NCI-H2171 (cell line): ENCODE measurements around the gene NAALADL2.
A peak's percentile ranks its signal among the peaks of the same experiment; 100 is the strongest.
"Not testable (repeated sequence)": the region's sequence is repeated elsewhere in the genome, so short reads cannot be mapped to it uniquely, and the experiment has no call there.

Experiments used
- DNase-seq: peaks from one replicate; lab custom pipeline; 2025; lab: John Stamatoyannopoulos, UW

The NAALADL2 gene

GRCh38 chr3:175266478-175266877, 407.3 kb downstream of the NAALADL2 start:
- no peak for DNase-seq

DNA sequence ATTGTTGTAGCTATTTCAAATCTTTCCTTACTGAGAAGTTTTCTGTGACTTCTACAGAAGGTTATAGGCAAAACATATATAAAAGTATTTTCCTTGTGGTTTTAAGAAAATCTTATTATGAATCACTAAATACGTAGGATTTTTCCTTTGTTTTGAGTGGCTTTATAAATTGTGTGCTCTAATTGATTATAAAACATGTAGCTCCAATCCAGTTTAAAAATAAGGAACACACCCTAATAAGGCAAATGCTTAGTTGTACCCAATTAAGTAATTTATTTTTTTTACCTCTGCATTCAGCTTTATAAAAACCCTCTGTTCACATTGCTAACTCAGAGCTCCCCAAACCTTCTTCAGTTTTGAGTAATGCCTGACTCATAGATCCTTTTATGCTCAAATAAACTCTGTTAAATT, 408.0 kb downstream of the NAALADL2 start:
- no peak for DNase-seq

- DNase-seq, result no peak
Measured at GRCh38 chr3:175267561-175267960, 408.4 kb downstream of the NAALADL2 start.

DNA sequence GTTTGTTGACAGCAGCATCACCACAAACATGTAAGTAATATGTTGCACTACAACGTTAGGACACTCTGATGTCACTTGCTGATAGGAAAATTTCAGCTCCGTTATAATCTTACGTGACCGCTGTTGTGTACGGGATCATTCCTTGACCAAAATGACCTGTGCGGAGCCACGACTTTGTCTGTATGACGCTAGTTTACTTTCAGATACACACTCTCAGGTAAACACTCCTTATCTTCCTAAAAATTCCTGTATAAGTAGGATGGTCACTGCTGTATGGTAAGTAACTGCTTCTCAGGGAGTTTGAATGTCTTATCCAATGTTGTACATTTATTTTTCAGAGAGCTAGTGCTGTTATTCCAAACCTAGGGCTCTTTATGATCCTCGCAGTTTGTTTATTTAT, 410.3 kb downstream of the NAALADL2 start:
- DNase-seq, result no peak

DNA sequence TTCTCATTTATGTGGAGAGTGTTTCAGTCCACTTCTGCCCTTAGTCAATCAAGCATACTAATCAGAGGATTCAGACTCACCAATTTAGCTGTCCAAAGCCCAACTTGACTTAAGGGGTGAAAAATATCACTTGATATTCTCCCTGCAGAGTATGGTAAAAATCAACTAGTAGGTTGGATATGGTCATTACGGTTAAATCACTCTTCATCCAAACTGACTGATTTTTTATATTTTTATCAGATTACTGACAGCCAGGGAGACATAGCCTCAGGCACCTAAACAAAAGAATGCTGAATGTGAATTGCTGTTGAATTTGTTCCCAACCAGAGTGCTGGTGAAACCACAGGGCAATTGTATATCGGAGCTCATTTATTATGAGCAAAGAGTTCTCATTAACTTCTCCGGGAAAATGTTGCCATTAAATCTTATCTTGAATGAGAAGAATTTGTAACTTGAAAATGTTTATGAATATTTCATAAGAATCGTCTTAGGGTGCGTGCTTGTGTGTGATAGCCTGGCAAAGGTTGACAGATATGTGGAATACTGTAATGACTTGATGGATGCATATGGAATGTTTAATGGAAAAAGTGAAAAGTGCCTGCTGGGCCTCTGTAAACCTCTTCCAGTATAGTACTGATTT, 411.2 kb downstream of the NAALADL2 start:
- DNase-seq, result no peak

DNA sequence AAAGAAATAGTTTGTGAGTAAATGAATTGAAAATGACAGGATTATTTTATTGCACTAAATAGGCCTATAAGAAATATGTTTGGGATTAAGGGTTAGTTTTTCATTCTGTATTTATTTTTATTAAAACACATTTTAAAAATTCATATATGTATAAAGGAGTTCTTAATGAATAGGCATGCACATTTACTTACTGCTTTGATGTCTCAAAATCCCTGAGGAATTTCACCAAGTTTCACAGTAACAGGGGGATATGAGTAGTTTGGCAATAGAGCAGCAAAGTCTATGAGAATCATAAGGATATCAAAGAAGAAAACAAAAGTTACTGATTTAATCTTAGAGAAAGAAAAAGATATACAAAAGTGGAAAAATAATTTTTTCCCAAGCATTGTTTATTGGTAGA, 411.7 kb downstream of the NAALADL2 start:
- no peak for DNase-seq

DNA sequence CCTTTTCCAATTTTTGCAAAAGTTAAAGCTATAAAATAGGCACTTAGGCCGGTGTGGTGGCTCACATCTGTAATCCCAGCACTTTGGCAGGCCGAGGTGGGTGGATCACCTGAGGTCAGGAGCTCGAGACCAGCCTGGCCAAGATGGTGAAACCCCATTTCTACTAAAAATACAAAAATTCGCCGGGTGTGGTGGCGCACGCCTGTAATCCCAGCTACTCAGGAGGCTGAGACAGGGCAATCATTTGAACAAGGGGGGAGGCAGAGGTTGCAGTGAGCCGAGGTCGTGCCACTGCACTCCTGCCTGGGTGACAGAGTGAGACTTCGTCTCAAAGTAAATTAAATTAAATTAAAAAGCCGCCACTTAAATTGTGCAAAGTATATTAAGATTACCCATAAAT, 412.3 kb downstream of the NAALADL2 start:
- DNase-seq, result not testable (repeated sequence)

GRCh38 chr3:175272392-175272791, 413.3 kb downstream of the NAALADL2 start:
- no peak for DNase-seq

- DNase-seq, result no peak
Measured at GRCh38 chr3:175273573-175273972, 414.4 kb downstream of the NAALADL2 start.

DNA sequence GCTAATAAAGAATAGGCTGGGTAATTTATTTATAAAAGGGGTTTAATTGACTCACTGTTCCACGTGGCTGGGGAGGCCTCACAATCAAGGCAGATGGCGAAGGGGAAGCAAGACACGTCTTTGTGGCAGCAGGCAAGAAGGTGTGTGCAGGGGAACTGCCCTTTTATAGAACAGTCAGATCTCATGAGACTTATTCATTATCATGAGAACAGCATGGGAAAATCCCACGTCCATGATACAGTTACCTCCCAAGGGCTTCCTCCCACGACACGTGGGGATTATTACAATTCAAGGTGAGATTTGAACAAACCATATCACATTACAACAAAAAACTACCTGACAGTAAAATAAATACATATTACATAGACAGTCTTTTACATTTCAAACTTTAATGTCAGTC, 414.9 kb downstream of the NAALADL2 start:
- peak; percentile 93 for DNase-seq

- peak; percentile 71 for DNase-seq
Measured at GRCh38 chr3:175274474-175275218, 415.5 kb downstream of the NAALADL2 start.

DNA sequence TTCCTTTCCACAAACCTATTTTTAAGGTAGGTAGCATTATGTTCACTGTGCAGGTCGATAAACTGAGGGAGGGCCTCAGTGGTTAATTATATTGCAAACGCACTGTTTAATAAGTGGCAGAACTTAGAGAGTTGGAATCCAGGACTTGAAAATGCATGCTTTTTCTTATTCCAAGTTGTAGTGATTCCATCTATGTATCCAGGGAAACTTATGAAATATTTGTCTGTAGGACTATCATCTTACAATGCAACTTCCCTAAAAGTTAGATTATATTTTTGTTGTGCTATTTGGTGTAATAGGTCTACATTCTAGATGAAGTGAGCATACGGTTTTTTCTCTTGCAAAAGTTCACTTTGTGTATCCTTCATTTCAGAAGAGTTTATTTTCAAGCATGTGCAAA, 419.5 kb downstream of the NAALADL2 start:
- no peak for DNase-seq

DNA sequence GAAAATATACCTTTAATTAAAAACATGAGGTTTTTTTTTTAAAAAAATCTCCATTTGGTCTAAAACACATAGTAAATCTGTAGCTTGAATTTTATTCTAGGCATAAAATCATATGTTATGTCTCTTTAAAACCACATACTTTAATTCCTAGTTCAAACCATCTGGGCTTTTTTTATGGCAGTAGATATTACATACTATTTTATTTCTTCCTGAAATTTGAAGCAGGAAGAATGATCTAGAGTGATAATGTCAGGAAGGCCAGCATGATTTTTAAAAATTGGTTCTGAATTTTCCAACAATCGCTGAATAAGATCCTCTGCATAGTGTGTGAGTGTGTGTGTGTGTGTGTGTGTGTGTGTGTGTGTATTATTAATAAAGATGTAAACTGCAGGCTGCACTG, 420.3 kb downstream of the NAALADL2 start:
- no peak for DNase-seq

DNA sequence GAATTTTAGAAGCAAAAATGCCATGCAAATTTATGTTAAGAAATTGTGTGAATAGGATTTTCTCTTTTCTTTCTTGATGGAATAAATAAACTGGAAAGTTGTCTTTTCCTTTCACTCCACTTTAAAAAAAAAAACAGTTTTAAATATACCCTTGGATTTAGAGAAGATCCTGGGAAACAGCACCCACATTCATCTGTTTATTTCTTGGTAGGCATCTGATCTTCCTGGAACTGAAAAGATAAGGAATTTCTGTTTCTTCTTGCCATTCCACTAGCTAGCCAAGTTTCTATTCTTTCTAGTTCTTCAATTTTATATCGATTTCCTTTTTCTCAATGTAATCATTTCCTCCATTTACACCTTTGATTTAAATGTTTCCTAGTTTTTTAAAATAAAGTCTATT, 420.8 kb downstream of the NAALADL2 start:
- no peak for DNase-seq

DNA sequence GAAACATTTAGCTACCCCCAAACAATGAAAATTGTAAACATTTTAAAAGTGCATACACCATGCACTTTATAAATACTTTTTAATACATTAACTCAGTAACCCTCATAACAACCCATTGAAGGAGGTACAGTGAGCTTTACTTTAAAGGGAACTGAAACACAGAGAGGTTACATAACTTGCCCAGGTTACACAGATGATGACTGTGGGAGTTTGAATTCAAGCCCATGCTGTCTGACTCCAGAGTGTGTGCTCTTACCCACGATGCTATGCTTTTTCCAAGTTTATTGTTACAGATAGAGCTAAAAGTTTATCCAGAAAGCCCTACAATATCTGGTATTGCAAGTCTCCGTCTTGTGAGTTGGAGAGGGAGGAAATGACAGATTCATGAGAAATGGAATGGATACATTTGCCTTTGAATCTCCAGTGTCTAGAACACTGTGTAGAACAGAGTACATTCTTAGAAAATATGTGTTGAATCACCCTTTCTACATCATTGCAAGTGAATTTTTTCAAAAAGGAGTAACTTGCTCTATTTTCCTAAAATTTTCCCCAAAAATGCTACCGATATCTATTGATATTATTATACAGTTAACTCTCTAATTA, 428.3 kb downstream of the NAALADL2 start:
- no peak for DNase-seq

DNA sequence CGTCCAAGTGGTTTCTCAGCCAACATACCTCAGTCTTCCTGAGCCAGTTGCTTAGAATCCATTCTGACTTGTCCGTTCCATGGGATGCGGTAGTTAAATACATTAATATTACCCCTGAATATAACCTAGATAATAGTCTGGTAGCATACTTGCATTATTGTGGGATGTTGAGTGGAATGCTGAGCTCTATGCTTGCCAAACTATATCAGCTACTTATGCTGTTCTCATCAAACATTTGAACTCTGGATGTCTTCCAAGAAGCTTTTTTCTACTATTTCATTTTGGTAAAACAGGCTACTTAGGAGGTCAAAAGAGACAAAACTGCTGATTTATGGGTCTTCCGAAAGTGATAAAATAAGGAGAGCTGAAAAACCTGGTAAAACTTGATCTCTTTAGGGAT, 429.5 kb downstream of the NAALADL2 start:
- DNase-seq, result no peak

- no peak for DNase-seq
Measured at GRCh38 chr3:175294793-175295192, 435.7 kb downstream of the NAALADL2 start.

DNA sequence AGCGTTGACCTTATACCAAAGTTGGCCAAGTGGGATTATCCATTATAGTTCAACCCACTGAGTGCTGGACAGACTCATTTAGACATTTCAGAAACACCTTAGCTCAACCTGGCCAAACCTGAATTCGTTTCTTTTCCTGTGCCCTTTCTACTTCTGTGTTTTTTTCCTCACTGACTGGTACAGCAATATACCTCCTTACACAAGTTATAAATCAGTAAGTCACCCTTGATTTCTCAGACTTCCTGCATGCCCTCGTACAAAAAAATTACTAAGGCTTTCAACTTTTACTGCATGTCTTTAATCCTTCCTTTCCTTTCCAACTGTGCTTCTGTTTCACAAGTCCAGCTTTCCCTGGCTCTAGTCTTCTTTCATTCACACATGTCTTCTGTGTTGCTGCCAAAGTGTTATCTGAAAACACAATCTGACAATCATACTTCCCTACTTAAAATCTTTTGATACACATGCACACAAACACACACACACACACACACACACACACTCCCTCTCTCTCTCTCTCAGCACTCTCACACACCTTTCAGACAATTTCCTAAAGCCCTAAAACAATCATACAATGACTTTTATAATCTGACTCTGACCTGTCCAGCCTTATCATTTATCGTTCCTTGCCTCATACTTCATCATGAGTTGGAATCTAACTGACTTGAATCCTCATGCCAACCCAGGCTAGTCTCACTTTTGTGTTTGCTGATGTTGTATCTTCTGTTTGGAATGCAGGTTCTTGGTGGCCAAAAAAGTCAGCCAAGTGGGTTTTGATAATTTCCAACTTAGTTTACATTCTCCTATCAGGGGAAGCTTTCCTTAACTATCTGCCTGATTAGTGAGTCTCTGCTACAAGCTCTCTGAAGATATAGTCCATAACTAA, 436.4 kb downstream of the NAALADL2 start:
- DNase-seq, result no peak

DNA sequence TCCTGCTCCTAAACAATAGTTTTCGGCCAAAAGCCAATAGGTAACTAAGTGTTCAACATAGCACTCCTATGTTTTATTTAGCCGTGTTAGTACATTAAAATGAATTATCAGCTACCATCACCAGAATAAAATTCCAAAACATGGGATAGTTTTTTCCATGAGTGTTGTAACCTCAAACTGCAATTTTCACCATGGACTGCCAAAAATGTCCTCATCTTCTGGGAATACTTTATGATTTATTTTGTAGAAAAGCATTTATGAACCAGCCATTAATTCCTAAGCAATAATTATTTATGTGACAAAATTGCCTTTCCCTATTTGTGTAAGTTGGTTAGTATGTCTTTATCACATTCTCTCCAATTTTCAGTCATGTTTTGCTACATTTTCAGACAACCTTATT, 438.1 kb downstream of the NAALADL2 start:
- DNase-seq, result no peak

DNA sequence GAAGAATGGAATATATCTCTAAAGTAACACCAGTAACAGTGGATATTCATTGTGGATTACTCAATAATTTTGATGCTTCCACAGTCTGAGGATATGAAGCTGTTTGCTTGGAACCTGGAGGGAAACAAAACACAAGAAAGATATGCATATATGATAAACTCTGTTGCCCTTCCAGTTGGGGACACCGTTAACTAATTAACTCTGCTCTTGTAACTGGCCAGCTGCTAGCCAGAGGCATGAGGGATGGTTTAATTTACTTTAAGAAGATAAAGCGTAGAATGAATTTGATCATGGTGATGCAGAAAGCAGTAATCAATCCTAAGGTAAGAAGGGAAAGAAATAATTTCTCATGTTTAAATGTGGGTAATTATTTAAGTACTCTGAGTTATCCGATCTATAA, 442.6 kb downstream of the NAALADL2 start:
- no peak for DNase-seq

GRCh38 chr3:175304404-175304803, 445.3 kb downstream of the NAALADL2 start:
- peak; percentile 46 for DNase-seq

DNA sequence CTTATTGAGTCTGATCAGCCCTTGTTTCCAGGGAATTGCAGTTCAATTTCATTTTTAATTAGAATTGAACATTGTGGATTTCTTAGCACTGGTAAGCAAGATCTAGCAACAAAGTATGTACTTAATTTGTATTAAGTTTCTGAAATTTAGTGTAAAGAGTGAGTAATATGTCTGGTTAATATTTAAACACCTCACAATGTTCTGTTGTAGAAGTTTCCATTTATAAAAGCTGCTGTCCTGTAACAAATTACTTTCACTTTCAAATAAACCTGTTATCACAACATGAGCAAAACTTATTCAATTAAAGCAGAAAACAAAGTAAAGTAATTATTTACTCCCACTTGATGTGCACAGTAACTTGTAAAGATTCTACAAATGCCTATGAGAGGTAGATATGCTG, 448.5 kb downstream of the NAALADL2 start:
- no peak for DNase-seq
